DMS53 (cell line): ENCODE measurements around the gene SLC6A2.

Experiments used
- DNase-seq: peaks from one replicate; lab custom pipeline; 2025; lab: John Stamatoyannopoulos, UW

The SLC6A2 gene

DNA sequence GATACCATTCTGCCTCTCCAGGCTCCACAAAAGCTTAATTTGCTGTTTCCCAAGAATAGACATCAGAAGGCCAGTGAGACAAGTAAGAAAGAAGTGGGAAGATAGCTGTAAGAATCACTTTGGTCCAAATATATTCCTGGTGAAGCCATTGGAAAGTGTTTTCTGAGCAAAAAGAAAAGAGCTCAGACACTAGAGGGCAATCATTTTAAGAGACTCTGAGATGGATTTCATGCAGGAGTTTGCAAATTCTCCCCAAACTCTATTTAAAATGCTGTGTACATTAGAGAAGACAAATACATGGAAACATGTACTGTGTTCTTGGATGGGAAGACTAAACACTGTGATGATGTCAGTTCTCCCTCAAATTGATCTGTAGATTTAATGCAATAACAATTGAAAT is 8.0 kb upstream of the SLC6A2 start:
- no peak for DNase-seq

DNA sequence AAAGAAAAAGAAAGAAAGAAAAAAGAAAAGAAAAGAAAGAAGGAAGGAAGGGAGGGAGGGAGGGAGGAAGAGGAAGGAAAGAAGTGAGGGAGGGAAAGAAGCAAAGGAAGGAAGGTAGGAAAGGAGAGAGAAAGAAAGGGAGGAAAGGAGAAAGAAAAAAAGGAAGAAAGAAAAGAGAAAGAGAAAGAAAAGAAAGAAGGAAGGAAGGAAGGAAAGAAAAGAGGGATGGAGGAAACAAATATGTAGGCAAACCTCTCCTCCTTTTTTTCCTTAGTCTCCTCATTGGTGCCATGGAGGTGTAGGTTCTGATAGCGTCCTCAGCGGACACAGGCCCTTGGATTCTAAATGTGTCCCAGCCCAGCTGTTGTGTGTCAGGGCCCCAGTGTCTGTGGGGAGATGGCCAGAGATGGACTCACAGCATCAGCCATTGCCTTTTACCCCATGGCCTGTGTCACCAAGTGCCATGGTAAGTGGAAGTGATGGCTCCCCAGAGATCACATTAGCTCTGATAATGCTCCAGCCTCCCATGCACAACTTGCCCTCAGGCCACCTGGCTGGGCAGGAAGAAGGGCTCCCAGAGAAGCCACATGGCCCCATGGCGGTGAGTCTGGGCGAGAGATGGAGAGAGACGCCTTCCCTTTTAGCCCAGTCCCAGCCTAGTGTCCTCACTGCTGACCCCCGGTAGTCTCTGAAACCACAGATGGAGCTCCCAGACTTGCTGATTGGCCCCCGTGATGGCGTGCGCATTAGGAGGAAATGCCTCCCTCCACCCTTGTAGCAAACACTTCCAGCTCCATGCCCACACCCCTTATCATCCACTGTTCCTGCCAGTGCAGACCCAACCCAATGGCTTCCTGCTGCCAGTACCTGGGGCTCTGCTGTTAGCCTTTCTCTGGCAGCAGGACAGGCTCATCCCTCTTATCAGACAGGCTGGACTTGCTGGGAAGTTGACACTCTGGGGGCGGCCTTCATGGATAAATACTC is 3.7 kb upstream of the SLC6A2 start:
- DNase-seq, result no peak

- no peak for DNase-seq
Observed at GRCh38 chr16:55653106-55653505, 2.7 kb upstream of the SLC6A2 start.

DNA sequence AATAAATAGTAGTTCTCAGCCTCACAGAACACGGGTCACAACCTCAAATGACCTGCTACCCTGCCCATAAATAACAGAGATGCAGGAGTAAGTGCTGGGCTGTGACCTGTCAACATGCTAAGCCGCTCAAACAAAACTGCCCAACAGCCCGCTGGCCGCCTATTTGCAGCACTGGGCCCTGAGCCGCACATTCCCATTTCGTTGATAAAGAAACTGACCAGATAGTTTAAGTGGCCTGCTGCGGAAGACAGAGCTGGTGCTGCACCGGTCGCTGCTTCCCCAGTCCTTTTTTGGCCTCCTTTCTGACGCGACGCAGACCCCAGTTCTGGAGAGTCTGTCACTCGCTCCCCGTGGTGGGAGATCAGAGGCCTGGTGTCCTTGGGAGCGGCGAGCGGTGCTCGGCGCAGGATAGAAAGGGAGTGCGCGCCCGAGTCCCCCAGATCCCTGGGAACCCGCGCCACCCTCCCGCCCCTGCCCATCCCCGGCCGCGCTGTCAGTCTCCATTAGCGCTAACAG is 349 bp upstream of the SLC6A2 start:
- DNase-seq, result no peak

- no peak for DNase-seq
Observed at GRCh38 chr16:55656691-55657092, 904 bp downstream of the SLC6A2 start.

GRCh38 chr16:55657616-55658015 is 1.8 kb downstream of the SLC6A2 start:
- no peak for DNase-seq

- no peak for DNase-seq
Observed at GRCh38 chr16:55658898-55659420, 3.2 kb downstream of the SLC6A2 start.

DNA sequence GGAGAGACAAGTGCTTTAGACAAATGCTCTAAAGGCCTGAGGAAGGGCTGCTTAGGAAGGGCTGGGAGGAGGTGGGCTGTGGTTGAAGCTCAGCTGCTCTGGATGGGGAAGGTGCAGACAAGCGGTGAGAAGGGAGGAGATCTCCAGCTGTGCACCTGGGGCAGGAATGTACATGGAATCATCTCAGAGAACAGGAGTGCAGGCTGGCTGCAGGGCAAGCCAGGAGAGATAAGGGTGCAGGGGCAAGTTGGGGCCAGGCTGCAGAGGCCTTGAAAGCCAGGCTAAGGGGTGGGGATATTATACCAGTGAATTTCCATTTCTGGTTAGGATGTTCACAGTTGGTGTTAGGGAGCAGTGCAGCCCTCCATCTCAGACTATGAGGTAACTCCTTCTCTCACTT is 4.2 kb downstream of the SLC6A2 start:
- DNase-seq, result no peak

DNA sequence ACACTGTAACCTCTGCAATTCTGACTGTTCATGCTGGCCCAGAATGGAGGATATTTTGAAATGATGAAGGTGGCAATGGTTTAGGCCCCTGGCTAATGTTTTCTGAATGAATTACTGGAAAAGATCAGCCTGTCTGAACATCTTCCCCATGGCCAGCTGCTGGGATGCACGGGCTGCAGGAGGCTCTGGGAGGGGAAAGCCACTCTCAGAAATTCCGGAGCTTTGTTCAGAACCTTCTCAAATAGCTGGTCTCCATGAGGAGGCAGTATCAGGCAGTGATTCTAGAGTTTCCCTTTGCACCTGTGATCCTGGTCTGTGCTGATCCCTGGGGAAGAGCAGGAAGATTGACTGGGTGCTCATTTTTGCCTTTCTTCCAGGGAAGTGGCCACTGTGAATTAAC is 5.0 kb downstream of the SLC6A2 start:
- no peak for DNase-seq

DNA sequence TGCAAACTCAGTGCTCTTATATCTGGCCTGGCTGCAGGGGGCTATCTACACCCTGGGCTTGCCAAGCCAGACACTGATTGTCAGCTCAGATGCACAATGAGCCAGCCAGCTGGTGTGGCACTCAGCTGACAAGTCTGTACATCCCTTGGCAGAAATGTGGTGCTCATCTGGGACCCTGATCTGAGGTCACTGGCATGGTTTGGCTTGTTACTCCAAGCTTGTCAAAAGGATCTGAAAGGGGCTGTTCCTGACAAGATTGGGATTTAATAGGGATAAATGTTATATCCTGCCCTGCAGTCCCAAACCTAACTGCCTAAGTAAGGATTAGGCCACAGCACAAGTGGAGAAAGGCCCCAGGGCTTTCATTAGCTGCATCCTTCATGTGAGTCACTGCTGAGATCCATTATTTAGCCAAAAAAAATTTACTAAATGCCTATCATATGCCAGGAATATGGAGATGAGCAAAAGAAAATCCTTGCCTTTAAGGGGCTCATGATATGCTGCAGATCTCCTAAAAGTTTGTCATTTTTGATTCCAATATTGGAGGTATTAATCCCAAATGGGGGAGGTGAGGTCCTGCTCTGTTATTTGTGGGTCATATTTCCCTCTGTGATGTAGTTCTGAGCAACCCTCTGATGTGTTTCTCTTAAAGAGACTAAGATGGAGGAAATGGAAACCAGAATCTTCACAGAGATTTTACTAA is 6.3 kb downstream of the SLC6A2 start:
- DNase-seq, result no peak

DNA sequence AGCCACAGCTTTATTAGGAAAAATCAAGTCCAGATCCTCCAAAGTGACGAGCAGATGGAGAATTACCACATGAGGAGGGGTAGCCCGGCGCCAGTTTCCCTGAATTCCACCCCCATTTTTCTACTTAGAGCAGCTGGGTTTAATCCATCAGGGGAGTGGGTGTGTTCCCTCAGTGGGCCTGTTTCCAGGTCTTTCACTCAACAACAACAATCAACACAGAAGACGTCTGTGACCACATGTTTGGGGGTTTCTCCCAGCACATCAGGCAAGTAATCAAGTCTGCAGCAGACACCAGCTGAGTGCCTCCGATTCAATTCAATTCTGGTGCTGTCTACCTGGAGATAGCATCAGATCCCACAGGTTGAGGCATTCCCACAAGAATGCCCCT is 6.8 kb downstream of the SLC6A2 start:
- DNase-seq, result no peak

GRCh38 chr16:55663225-55663624 is 7.4 kb downstream of the SLC6A2 start:
- no peak for DNase-seq

DNA sequence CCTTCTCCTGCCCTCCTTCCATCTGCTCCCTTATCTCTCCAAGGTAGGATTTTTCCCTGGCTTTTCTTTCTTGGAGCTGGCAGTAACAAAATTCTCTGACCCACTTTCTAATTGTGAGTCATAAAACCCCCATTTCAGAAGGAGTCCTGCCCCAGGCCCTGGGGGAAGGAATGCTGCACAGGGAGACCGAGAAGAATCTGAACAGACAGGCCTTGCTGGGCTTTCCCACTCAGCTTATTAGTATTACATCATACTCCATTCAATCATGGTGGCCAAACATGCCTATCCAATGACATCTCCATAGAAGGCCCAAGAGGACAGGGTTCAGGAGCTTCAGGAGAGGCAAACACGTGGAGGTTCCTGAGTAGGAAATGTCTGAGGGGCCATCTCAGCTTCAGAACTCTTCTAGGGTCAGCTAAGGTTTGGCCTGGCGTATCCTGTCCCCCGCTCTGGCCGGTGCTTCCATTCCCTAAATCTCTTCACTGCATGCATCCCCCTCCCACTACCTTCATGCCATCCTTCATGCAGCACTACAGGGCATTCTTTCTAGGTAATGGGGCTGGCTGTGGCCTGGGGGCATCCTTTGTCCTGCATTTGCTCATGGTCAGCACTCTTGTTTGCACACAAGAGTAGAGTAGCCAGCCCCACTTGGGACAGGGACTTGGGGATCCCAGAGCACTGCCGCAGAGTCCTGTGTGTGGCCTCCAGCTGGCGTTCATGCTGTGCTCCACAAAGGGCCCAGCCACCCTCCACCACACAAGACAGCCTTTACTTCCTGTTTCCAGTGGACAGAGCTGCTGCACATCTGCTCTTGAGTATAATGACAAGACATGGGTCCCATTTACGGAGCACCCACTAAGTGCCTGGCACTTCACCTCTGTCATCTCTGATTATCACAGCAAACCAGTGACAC is 8.2 kb downstream of the SLC6A2 start:
- DNase-seq, result no peak

DNA sequence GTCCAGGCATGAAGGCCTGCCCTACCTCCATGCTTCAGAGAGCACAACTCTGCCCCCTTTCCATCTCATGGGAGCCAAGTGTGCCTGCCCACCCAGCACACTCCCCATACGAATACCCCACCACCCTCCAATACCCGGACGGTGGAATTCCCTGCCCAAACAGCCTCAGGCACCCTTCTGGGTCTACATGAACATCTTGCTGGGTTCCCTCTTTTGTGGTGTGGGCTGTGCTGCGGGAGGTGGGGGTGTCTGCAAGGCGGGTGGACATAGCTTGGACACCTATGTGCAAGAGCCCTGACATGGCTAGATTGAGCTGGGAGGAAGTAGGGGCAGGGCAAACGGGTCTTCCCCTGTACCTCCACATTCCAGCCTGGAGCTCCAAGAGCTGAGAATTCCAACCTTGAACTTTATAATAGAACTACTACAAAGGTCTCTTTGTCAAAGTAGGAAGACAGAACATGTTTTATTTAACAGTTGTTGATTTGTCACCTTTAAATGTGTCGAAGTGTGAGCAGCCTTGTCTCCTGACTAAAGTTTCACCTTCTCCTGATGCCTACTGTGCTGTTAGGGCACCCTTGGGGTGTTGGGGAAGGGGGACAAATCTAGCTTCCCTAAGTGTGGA is 9.1 kb downstream of the SLC6A2 start:
- no peak for DNase-seq

DNA sequence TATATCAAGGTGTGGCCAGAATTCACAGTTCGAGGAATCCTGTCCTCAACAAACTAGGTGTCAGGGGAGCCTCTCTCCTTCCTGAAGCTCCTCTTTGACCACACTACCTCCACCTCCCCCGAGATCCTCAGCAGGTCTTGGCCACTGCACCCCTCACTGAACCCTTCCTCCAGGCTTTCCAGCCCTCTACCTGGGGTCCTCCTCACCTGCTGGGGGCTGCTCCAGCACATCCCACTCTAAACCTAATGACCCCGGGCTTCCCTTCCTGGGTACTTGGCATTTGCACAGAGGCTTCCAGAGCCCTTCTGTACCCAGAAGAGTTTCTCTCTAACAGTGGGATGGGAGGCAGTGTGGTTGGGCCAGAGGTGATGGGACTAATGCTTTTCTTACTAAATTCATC is 9.7 kb downstream of the SLC6A2 start:
- DNase-seq, result no peak

GRCh38 chr16:55666012-55666411 is 10.2 kb downstream of the SLC6A2 start:
- no peak for DNase-seq

GRCh38 chr16:55667753-55668152 is 12.0 kb downstream of the SLC6A2 start:
- no peak for DNase-seq

GRCh38 chr16:55668340-55669281 is 12.8 kb downstream of the SLC6A2 start:
- DNase-seq, result no peak

DNA sequence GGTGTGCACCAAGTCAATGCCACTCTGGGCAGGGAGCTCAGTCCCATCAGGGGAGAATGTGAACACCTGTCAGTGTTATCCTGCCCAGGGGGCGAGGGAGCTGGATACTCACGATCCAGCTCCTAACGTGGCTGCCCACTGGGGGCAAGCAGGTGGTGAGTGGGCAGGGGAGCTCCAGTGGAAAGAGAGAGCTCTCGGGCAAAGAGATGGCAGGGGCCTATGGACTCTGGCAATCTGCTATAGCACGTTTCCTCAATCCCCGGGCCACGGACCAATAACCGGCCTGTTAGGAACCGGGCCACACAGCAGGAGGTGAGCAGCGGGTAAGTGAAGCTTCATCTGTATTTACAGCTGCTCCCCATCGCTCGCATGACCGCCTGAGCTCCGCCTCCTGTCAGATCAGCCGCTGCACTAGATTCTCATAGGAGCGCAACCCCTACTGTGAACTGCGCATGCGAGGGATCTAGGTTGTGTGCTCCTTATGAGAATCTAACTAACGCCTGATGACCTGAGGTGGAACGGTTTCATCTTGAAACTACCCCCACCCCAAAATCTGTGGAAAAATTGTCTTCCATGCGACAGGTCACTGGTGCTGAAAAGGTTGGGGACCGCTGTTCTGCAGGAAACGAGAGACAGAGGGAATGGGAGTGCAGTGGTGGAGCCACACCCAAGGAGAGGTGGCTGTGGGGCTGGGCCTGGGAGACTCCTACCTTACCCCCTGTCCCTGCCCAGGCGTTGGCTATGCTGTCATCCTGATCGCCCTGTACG is 15.6 kb downstream of the SLC6A2 start:
- DNase-seq, result peak; percentile 13

- DNase-seq, result no peak
Observed at GRCh38 chr16:55671974-55672280, 16.1 kb downstream of the SLC6A2 start.
